ENCODE results near the gene PUM2.
A peak's percentile ranks its signal among the peaks of the same experiment; 100 is the strongest.

Gene PUM2

DNA sequence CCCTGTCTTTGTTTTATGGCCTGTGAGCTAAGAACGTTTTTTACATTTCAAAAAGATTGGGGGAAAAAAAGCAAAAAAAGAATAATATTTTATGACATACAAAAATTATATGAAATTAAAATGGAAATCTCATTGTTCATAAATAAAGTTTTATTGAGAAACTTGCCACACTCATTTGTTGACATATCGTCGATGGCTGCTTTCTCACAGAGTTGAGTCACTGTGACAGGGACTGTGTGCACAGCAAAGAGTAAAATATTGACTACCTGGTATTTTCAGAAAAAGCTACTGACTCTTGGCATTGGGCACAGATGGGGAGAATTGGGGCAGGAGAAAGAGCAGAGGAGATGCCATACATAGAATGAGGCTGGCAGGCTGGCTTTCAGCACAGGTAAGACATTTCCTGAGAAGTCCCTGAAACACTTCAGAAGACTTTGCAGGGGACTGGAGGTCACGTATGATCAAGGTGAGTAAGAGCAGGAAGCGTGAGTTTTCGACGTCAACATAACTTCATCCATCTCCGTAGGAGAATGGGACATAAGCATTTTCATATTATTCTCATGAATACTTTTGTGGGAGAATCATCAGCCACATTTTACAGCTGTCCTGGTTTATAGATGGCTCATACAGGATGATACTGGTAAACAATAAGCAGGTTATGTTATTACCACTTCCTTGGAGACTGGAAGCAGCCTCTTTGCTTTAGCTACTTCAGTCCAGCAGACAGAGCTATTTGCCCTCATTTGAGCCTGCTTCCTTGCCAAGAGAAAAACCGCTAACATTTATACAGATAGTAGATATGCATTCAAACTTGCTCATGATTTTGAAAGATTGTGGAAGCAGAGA, 32.5 kb upstream of the PUM2 start:
- H4K8ac ChIP-seq (ENCODE audit: low read depth, low read length) = no peak overlapping the region
- no peaks in the 10 kb centered on the region for H3K79me2 ChIP-seq (ENCODE audit: control insufficient read depth, insufficient read depth, low read length)
- H2BK15ac ChIP-seq (replicated peaks; ENCODE audit: low read depth) = no peak overlapping the region
- no peak overlapping the region for H2AK5ac ChIP-seq (ENCODE audit: low read length)
- H4K5ac ChIP-seq (ENCODE audit: low read length) = no peak overlapping the region
- DNase-seq = no peak
- no peaks in the 10 kb centered on the region for H3K27me3 ChIP-seq (ENCODE audit: insufficient read depth, low read length, poor library complexity)
- H3K4me3 ChIP-seq (ENCODE audit: low read length) = no peak overlapping the region
- H3K4ac ChIP-seq (ENCODE audit: low read depth, low read length) = no peak overlapping the region
- H3K18ac ChIP-seq (ENCODE audit: low read length) = no peak overlapping the region
- no peak overlapping the region for H3K56ac ChIP-seq (ENCODE audit: low read length)
- no peak overlapping the region for H3K4me2 ChIP-seq (ENCODE audit: low read length)
- WGBS (ENCODE audit: extremely low coverage, insufficient coverage, low lambda C conversion rate) = no CpG with 5 or more reads among the region's 9 CpGs
- H3K79me1 ChIP-seq (ENCODE audit: low read length) = no peaks in the 10 kb centered on the region
- peaks cover 2% of the 10 kb centered on the region for H3K4me1 ChIP-seq (ENCODE audit: control insufficient read depth, low read depth, low read length)
- no peak overlapping the region for H3K9ac ChIP-seq (ENCODE audit: low read length)
- H2BK5ac ChIP-seq (ENCODE audit: low read length) = no peak overlapping the region
- H3K36me3 ChIP-seq (ENCODE audit: control insufficient read depth, insufficient read depth, low read length) = no peaks in the 10 kb centered on the region
- H2BK120ac ChIP-seq (ENCODE audit: low read depth, low read length) = no peak overlapping the region
- H3K23ac ChIP-seq (ENCODE audit: low read length) = no peak overlapping the region
- H3K27ac ChIP-seq (ENCODE audit: low read depth, low read length) = no peak overlapping the region

DNA sequence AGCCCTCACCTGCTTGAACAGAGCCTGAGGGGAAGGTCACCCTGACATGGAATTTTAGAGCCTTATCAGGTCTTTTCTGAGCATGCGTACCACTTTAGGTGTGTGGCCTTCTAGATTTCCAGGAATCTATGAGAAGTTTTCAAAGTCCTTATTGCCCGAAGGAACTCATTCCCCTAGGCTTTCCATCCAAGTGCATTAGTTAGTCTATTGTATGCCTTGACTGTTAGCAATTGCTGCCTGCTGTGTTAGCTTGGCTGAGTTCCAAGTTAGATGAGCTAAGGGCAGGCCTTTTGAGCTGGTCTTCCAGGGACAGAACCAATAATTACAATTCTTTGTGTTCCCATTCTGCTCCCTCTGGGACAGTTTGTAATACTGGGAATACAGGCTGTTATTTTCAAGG, 30.8 kb upstream of the PUM2 start:
- H3K4me3 ChIP-seq (ENCODE audit: low read length) = no peak overlapping the region
- H3K79me2 ChIP-seq (ENCODE audit: control insufficient read depth, insufficient read depth, low read length) = no peaks in the 10 kb centered on the region
- no peak overlapping the region for H3K18ac ChIP-seq (ENCODE audit: low read length)
- no peak overlapping the region for H2AK5ac ChIP-seq (ENCODE audit: low read length)
- H3K27me3 ChIP-seq (ENCODE audit: insufficient read depth, low read length, poor library complexity) = no peaks in the 10 kb centered on the region
- H4K5ac ChIP-seq (ENCODE audit: low read length) = no peak overlapping the region
- H3K4me1 ChIP-seq (ENCODE audit: control insufficient read depth, low read depth, low read length) = peaks cover 2% of the 10 kb centered on the region
- no peak overlapping the region for H3K9ac ChIP-seq (ENCODE audit: low read length)
- H3K56ac ChIP-seq (ENCODE audit: low read length) = no peak overlapping the region
- H4K8ac ChIP-seq (ENCODE audit: low read depth, low read length) = no peak overlapping the region
- H3K36me3 ChIP-seq (ENCODE audit: control insufficient read depth, insufficient read depth, low read length) = no peaks in the 10 kb centered on the region
- H3K4me2 ChIP-seq (ENCODE audit: low read length) = no peak overlapping the region
- WGBS (ENCODE audit: extremely low coverage, insufficient coverage, low lambda C conversion rate) = no CpG with 5 or more reads among the region's 2 CpGs
- no peak overlapping the region for H2BK15ac ChIP-seq (replicated peaks; ENCODE audit: low read depth)
- peak overlapping the region; percentile 25 for H3K27ac ChIP-seq (ENCODE audit: low read depth, low read length)
- no peak overlapping the region for H3K4ac ChIP-seq (ENCODE audit: low read depth, low read length)
- no peaks in the 10 kb centered on the region for H3K79me1 ChIP-seq (ENCODE audit: low read length)
- no peak overlapping the region for H2BK5ac ChIP-seq (ENCODE audit: low read length)
- H2BK120ac ChIP-seq (ENCODE audit: low read depth, low read length) = no peak overlapping the region
- DNase-seq = peak; percentile 85
- H3K23ac ChIP-seq (ENCODE audit: low read length) = no peak overlapping the region

GRCh38 chr2:20378891-20379519, 28.4 kb upstream of the PUM2 start:
- peak; percentile 81 for DNase-seq
- WGBS (ENCODE audit: extremely low coverage, insufficient coverage, low lambda C conversion rate) = no CpG with 5 or more reads among the region's 13 CpGs

GRCh38 chr2:20378341-20378740, 27.7 kb upstream of the PUM2 start:
- no peak overlapping the region for H4K5ac ChIP-seq (ENCODE audit: low read length)
- H3K23ac ChIP-seq (ENCODE audit: low read length) = no peak overlapping the region
- H3K56ac ChIP-seq (ENCODE audit: low read length) = peak overlapping the region; percentile 49
- no peaks in the 10 kb centered on the region for H3K27me3 ChIP-seq (ENCODE audit: insufficient read depth, low read length, poor library complexity)
- no CpG with 5 or more reads among the region's 8 CpGs for WGBS (ENCODE audit: extremely low coverage, insufficient coverage, low lambda C conversion rate)
- H3K9ac ChIP-seq (ENCODE audit: low read length) = no peak overlapping the region
- H3K4me2 ChIP-seq (ENCODE audit: low read length) = no peak overlapping the region
- H4K8ac ChIP-seq (ENCODE audit: low read depth, low read length) = no peak overlapping the region
- H2AK5ac ChIP-seq (ENCODE audit: low read length) = no peak overlapping the region
- no peak overlapping the region for H2BK15ac ChIP-seq (replicated peaks; ENCODE audit: low read depth)
- DNase-seq = no peak
- H3K4ac ChIP-seq (ENCODE audit: low read depth, low read length) = no peak overlapping the region
- no peaks in the 10 kb centered on the region for H3K36me3 ChIP-seq (ENCODE audit: control insufficient read depth, insufficient read depth, low read length)
- no peak overlapping the region for H3K27ac ChIP-seq (ENCODE audit: low read depth, low read length)
- no peak overlapping the region for H3K4me3 ChIP-seq (ENCODE audit: low read length)
- no peaks in the 10 kb centered on the region for H3K79me2 ChIP-seq (ENCODE audit: control insufficient read depth, insufficient read depth, low read length)
- no peaks in the 10 kb centered on the region for H3K79me1 ChIP-seq (ENCODE audit: low read length)
- H2BK5ac ChIP-seq (ENCODE audit: low read length) = no peak overlapping the region
- peaks cover 2% of the 10 kb centered on the region for H3K4me1 ChIP-seq (ENCODE audit: control insufficient read depth, low read depth, low read length)
- no peak overlapping the region for H3K18ac ChIP-seq (ENCODE audit: low read length)
- no peak overlapping the region for H2BK120ac ChIP-seq (ENCODE audit: low read depth, low read length)

More at GRCh38 chr2:20378891-20379519, 28.4 kb upstream of the PUM2 start:
- H3K79me1 ChIP-seq (ENCODE audit: low read length) = no peaks in the 10 kb centered on the region
- H3K79me2 ChIP-seq (ENCODE audit: control insufficient read depth, insufficient read depth, low read length) = no peaks in the 10 kb centered on the region
- no peak overlapping the region for H2BK120ac ChIP-seq (ENCODE audit: low read depth, low read length)
- H3K4ac ChIP-seq (ENCODE audit: low read depth, low read length) = no peak overlapping the region
- peaks cover 2% of the 10 kb centered on the region for H3K4me1 ChIP-seq (ENCODE audit: control insufficient read depth, low read depth, low read length)
- H4K8ac ChIP-seq (ENCODE audit: low read depth, low read length) = no peak overlapping the region
- peak overlapping the region; percentile 5 for H3K9ac ChIP-seq (ENCODE audit: low read length)
- H2BK5ac ChIP-seq (ENCODE audit: low read length) = no peak overlapping the region
- H3K56ac ChIP-seq (ENCODE audit: low read length) = no peak overlapping the region
- H2AK5ac ChIP-seq (ENCODE audit: low read length) = no peak overlapping the region
- no peak overlapping the region for H4K5ac ChIP-seq (ENCODE audit: low read length)
- no peaks in the 10 kb centered on the region for H3K36me3 ChIP-seq (ENCODE audit: control insufficient read depth, insufficient read depth, low read length)
- no peak overlapping the region for H3K23ac ChIP-seq (ENCODE audit: low read length)
- H3K27me3 ChIP-seq (ENCODE audit: insufficient read depth, low read length, poor library complexity) = no peaks in the 10 kb centered on the region
- H3K4me3 ChIP-seq (ENCODE audit: low read length) = no peak overlapping the region
- H3K18ac ChIP-seq (ENCODE audit: low read length) = no peak overlapping the region
- no peak overlapping the region for H3K27ac ChIP-seq (ENCODE audit: low read depth, low read length)
- no peak overlapping the region for H3K4me2 ChIP-seq (ENCODE audit: low read length)
- H2BK15ac ChIP-seq (replicated peaks; ENCODE audit: low read depth) = no peak overlapping the region

- Histone ChIP-seq H3K4me2 (ENCODE audit: low read length) (no peak overlapping the region), H2AK5ac (ENCODE audit: low read length) (no peak overlapping the region), H4K8ac (ENCODE audit: low read depth, low read length) (no peak overlapping the region), H2BK15ac (replicated peaks; ENCODE audit: low read depth) (no peak overlapping the region), H3K4me1 (ENCODE audit: control insufficient read depth, low read depth, low read length) (peaks cover 2% of the 10 kb centered on the region), H3K79me2 (ENCODE audit: control insufficient read depth, insufficient read depth, low read length) (no peaks in the 10 kb centered on the region), H3K23ac (ENCODE audit: low read length) (no peak overlapping the region), H3K18ac (ENCODE audit: low read length) (no peak overlapping the region), H3K4me3 (ENCODE audit: low read length) (no peak overlapping the region), H2BK5ac (ENCODE audit: low read length) (no peak overlapping the region), H4K5ac (ENCODE audit: low read length) (no peak overlapping the region), H2BK120ac (ENCODE audit: low read depth, low read length) (no peak overlapping the region), H3K27me3 (ENCODE audit: insufficient read depth, low read length, poor library complexity) (no peaks in the 10 kb centered on the region), H3K27ac (ENCODE audit: low read depth, low read length) (no peak overlapping the region), H3K56ac (ENCODE audit: low read length) (no peak overlapping the region), H3K9ac (ENCODE audit: low read length) (no peak overlapping the region), H3K79me1 (ENCODE audit: low read length) (no peaks in the 10 kb centered on the region), H3K36me3 (ENCODE audit: control insufficient read depth, insufficient read depth, low read length) (no peaks in the 10 kb centered on the region), H3K4ac (ENCODE audit: low read depth, low read length) (no peak overlapping the region)
- 100% methylated on average over 1 of the region's 4 CpGs for WGBS (ENCODE audit: extremely low coverage, insufficient coverage, low lambda C conversion rate)
- no peak for DNase-seq
Measured at GRCh38 chr2:20377741-20378140, 27.1 kb upstream of the PUM2 start.

Measured in mesendoderm (in vitro differentiated cells).